Hematopoietic multipotent progenitor cell treated with erythropoietin and hydrocortisone succinate and interleukin-3 and kit ligand, for 4 days (in vitro differentiated cells): Measurements from ENCODE around the gene TANGO6.
A peak's percentile ranks its signal among the peaks of the same experiment; 100 is the strongest.

Experiments used
- DNase-seq: peaks from one replicate; pipeline ENCODE4 v3.0.0-alpha.2; 2015

The TANGO6 gene

GRCh38 chr16:68869492-68870088, 26.3 kb downstream of the TANGO6 start:
- peak; percentile 60 for DNase-seq

DNA sequence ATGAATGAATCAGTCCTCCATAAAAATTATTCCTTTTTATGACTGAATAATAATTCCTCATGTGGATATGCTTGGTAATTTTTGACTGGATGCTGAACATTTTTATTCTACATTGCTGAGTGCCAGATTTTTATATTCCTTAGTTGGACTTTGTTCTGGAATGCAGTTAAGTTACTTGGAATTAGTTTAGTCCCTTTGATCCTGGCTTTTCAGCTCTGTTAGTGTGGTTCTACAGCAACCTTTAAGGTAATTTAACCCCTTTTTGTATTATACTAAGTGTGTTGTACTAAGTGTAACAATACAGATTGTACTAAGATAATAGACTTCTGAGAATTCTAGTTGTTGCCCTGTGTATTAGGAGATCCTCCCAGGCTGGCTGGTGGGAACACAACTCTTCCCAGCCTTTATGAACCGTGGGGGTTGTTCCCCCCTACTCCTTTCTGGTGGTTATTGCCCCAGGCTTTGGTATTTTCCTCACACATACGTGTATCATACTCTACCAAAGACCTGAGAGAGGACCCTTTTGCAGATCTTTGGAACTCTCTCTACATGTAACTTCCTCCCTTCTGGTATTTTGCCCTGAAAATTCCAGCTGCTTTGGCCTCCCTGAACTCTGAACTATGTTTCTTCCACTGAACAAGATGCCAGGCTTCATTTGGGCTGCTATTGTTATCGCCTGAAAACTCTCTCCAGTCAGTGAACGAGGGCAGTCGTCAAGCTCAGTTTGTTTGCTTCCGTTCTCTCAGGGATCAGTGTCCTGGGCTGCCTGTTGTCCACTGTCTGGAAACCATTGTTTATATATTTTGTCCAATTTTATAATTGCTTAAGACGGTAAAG, 30.5 kb downstream of the TANGO6 start:
- no peak for DNase-seq

DNA sequence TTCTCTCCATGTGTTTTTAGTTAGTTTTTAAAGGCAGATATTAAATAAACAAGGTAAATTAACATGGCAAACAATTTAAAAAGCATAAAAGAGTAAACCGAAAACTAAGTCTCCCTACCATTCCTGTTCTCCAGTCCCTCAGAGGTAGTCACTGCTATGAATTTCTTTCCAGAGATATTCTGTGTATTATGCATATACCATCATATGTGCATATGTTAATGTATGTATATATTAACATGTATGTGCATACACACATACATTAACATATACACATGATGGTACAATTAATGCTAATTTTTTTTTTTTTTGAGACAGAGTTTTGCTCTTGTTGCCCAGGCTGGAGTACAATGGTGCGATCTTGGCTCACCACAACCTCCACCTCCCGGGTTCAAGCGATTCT, 32.5 kb downstream of the TANGO6 start:
- no peak for DNase-seq

GRCh38 chr16:68883685-68884084, 40.4 kb downstream of the TANGO6 start:
- DNase-seq: no peak

- DNase-seq: no peak
These were observed 41.1 kb downstream of the TANGO6 start for GRCh38 chr16:68884401-68884800.

GRCh38 chr16:68884861-68885720, 41.8 kb downstream of the TANGO6 start:
- no peak for DNase-seq

- no peak for DNase-seq
These were observed 43.8 kb downstream of the TANGO6 start for GRCh38 chr16:68887107-68887506.

- DNase-seq: peak; percentile 7
These were observed 46.3 kb downstream of the TANGO6 start for GRCh38 chr16:68889508-68890150.

DNA sequence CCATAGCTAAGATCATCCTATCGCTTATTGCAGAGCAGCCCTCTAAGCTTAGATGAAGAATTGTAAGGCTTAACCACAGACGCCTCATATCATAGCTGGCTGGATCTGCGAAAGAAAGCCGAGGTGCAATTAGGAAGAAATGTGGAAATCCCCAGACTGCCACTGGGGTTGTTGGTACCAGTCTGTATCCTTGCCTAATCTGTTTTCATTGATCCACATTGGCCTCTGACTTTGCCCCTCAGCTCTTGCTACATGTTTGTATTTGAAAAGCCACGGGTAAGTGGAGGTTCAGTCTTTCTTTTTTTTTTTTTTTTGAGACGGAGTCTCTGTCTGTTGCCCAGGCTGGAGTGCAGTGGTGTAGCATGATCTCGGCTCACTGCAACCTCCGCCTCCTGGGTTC, 48.9 kb downstream of the TANGO6 start:
- DNase-seq: no peak

DNA sequence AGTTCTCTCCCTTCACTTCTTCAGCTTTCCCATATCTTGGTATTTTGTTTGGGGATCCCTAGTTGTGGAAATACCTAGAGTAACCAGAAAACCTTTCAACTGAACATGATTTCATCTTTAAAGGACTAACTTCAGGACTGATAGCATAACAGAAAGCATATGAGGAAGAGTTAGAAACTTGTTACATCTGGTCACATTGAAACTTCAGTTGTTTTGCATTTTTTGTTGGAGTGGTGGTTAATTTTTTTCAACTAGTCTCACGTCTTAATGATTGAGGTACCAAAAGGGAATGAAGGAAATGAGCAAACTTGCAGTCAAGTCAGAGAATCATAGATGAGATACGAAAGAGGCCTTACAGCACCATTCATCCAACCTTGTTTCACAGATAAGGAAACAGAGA, 49.6 kb downstream of the TANGO6 start:
- no peak for DNase-seq

GRCh38 chr16:68893710-68894705, 50.7 kb downstream of the TANGO6 start:
- peak; percentile 60 for DNase-seq

DNA sequence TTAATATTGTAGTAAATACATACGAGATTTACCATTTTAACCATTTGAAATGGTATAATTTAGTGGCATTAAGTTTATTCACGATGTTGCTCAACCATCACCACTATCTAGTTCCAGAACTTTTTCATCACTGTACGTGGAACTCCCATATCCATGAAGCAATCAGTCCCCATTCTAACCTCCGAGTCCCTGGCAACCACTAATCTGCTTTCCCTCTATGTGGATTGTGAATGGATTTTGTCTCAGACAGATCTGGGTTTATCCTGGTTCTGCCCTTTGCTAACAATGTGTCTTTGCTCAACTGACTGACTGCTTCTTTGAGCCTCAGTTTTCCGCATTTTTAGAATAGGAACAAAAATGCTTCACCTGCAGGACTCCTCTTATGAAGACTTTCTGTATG, 51.4 kb downstream of the TANGO6 start:
- no peak for DNase-seq

DNA sequence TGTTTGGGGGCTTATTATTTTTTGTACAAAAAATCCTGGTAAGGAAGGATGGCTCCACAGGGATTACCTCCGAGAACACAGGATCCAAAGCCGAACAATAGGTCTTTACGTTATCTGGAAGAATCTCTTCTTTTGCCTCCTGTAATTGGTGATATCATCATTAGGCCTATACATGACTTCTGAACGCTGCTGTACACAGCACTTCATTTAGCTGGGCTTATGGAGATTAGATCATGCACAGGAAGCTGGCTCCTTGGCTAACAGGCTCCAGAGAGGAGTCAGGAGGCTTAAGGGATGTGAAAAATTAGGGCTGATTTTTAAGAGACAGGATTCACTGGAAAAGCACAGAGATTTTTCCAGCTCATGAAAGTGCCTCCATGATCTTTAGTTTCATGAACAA, 54.7 kb downstream of the TANGO6 start:
- DNase-seq: no peak

- DNase-seq: no peak
These were observed 56.7 kb downstream of the TANGO6 start for GRCh38 chr16:68900009-68900408.

DNA sequence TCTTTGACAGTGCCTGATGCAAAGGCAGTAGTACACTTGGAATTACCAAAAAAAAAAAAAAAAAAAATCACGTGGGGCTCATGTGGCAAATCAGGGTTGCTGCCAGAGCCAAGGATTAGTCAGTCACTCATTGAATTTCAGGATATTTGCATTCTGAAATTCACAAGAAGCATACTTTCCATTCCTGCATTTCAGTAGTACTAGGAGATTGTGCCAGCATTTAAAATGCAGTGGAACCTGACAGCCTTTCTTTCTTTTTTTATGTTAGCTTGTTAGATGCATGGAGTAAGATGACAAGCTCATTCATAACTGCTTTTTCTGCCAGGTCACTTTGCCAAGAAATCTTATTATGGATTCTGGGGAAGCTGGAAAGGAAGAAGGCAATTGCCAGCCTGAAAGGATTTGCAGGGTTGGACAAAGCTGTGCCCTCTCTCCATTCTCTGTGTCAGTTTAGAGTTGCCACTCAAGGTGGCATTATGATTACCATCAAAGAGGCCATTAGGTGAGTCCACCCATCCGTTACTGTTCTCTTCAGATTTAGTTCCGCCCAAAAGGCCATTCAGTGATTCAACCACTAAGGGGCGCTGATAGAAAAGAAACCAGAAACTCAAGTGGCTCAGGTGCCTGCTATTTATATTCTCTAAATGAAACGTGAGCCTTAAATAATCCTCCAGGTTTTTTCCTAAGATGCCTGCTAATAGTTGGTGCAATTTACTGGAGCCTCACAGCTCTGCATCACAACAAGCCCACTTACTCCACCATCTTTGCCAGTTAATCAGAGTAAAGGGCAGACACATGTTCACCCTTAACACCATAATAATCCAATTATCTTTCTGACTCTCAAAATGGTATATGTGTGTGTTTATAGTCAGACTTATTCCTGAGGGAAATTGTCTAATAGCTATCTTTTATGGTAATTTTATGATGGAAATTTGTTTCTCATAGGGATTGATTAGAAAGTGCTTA, 59.0 kb downstream of the TANGO6 start:
- peak; percentile 71 for DNase-seq

DNA sequence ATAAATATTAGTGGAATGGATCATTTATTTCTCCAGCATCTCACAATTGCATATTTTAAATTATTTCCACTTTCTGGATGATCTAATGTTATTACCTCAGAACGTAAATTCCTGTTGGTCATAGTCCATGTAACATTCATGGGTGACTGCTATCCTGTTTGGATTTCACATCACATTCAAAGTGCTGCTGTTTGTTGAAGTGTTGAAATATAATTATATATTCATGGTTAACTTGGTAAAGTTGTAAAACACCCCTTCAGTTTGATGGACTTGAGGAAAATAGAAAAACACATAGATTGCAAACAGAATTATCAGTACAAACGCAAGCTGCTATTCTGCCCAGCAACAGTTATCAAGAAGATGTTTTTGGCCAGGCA, 59.6 kb downstream of the TANGO6 start:
- no peak for DNase-seq

DNA sequence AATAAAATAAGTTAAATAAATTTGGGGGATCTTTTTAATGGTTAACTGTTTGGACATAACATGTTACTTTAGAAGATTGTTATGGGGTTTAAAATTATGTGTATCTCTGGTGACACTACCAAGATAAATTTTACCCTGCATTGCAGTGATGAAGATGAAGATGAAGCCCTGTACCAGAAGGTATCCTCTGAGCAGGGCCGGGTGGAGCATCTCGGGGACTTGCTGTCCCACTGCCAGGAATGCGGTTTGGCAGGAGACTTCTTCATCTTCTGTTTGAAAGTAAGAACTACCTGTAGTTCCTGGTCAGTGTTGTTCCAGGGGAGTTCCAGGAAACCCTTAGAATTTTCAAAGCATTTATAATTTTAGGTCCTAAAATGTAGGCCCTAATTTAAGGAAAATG, 64.0 kb downstream of the TANGO6 start:
- DNase-seq: no peak

- no peak for DNase-seq
These were observed 64.5 kb downstream of the TANGO6 start for GRCh38 chr16:68907781-68908181.

GRCh38 chr16:68909099-68909733, 65.9 kb downstream of the TANGO6 start:
- DNase-seq: no peak

- DNase-seq: no peak
These were observed 66.7 kb downstream of the TANGO6 start for GRCh38 chr16:68910051-68910450.
